Endothelial cell of umbilical vein (primary cell): Measurements from ENCODE around the gene CLEC4M. TPM values are rescaled to one million over a fixed set of nuclear protein-coding genes. Genes with fewer than 3 reads are reported as not detected.
A peak's percentile ranks its signal among the peaks of the same experiment; 100 is the strongest.

Experiments used
- BruUV-seq: library from RNA; stranded (reverse); fragments of 400-500 nt; replicated peaks from 2 replicates; lab custom pipeline; 2021; lab: Mats Ljungman, UMichigan
- CTCF ChIA-PET: fragments of 300-600, 350-600 bp; sonication (Branson Sonifier 250); formaldehyde crosslinking; loops from one replicate; lab custom pipeline; 2021; ENCODE audit warnings: antibody characterized with exemption, inconsistent platforms; lab: Charles Lee
- POLR2A ChIA-PET: fragments of 300-600, 350-600 bp; sonication (Branson Sonifier 250); formaldehyde crosslinking; loops from one replicate; lab custom pipeline; 2021; ENCODE audit warnings: antibody characterized with exemption, inconsistent platforms; lab: Charles Lee
- DNase-seq: peaks from one replicate; pipeline ENCODE4 v3.0.0-alpha.2; 2011; ENCODE audit warnings: low read depth, low spot score
- FAIRE-seq: peaks from 2 replicates; lab custom pipeline; 2011; peaks lifted over from hg19 to GRCh38; lab: Jason Lieb, UNC
- H2AFZ ChIP-seq: 2 replicates; pipeline ENCODE4 v1.6.0; 2012; ENCODE audit warnings: low read depth, low read length, control low read depth, inconsistent platforms
- H3K27ac ChIP-seq: 2 replicates; pipeline ENCODE4 v1.5.1; 2011; ENCODE audit warnings: low read depth, mild to moderate bottlenecking, control low read depth, low read length, moderate library complexity; ENCODE audit not compliant: insufficient read depth
- H3K27me3 ChIP-seq, 2 experiments: 2 replicates each; pipeline versions ENCODE4 v1.6.0 to v1.6.1; 2011; ENCODE audit warnings: low read length in 2 of 2, mixed read lengths in 1 of 2; ENCODE audit not compliant: control insufficient read depth in 2 of 2, insufficient read depth in 2 of 2
- H3K36me3 ChIP-seq, 2 experiments: 2 replicates in 1 of 2; 3 replicates in 1 of 2; pipeline ENCODE4 v1.5.1; 2011; ENCODE audit warnings: low read length in 2 of 2, mild to moderate bottlenecking in 1 of 2, moderate library complexity in 1 of 2; ENCODE audit not compliant: control insufficient read depth in 2 of 2, insufficient read depth in 2 of 2; ENCODE audit errors: extremely low read depth in 1 of 2
- H3K4me1 ChIP-seq: 3 replicates; pipeline ENCODE4 v1.5.1; 2011; ENCODE audit warnings: mild to moderate bottlenecking, low read length; ENCODE audit not compliant: control insufficient read depth, insufficient read depth; ENCODE audit errors: extremely low read depth
- H3K4me2 ChIP-seq: 2 replicates; pipeline ENCODE4 v1.6.1; 2011; ENCODE audit warnings: low read length, control low read depth, mixed read lengths; ENCODE audit not compliant: insufficient read depth
- H3K4me3 ChIP-seq, 3 experiments: fragments of 200-600 bp in 1 of 3; sonication (generic), shearing (Covaris generic) in 1 of 3; replicated peaks in 1 of 3; 2 replicates each; pipeline ENCODE4 v1.5.1; 2011 to 2016; ENCODE audit warnings: control low read depth in 3 of 3, low read length in 3 of 3, mild to moderate bottlenecking in 2 of 3, inconsistent platforms in 1 of 3, low read depth in 1 of 3, moderate library complexity in 1 of 3; ENCODE audit not compliant: insufficient read depth in 1 of 3
- H3K79me2 ChIP-seq: 2 replicates; pipeline ENCODE4 v1.6.0; 2012; ENCODE audit warnings: low read length, inconsistent platforms; ENCODE audit not compliant: control insufficient read depth, insufficient read depth
- H3K9ac ChIP-seq: replicated peaks from 2 replicates; pipeline ENCODE3; 2011; ENCODE audit warnings: low read length, control low read depth; ENCODE audit not compliant: insufficient read depth; ENCODE audit errors: extremely low read depth
- H3K9me1 ChIP-seq: replicated peaks from 3 replicates; pipeline ENCODE4 v1.6.0; 2011; ENCODE audit warnings: mild to moderate bottlenecking, low read length; ENCODE audit not compliant: control insufficient read depth, insufficient read depth; ENCODE audit errors: extremely low read depth
- H3K9me3 ChIP-seq: replicated peaks from 2 replicates; pipeline ENCODE4 v1.5.1; 2012; ENCODE audit warnings: low read length, inconsistent platforms; ENCODE audit not compliant: control insufficient read depth, insufficient read depth
- H4K20me1 ChIP-seq: replicated peaks from 2 replicates; pipeline ENCODE3; 2011; ENCODE audit warnings: mild to moderate bottlenecking, low read length; ENCODE audit not compliant: control insufficient read depth, insufficient read depth; ENCODE audit errors: extremely low read depth
- CTCF ChIP-seq, 2 donors: IDR thresholded peaks; 1 replicate in 1 of 2; 2 replicates in 1 of 2; pipeline ENCODE4 v1.5.1; 2011; ENCODE audit warnings: low read length in 2 of 2, mild to moderate bottlenecking in 2 of 2, moderate library complexity in 2 of 2, control low read depth in 1 of 2, inconsistent platforms in 1 of 2, low read depth in 1 of 2; ENCODE audit not compliant: insufficient read depth in 1 of 2; ENCODE audit errors: extremely low read depth in 1 of 2
- EZH2 ChIP-seq: IDR thresholded peaks from 2 replicates; pipeline ENCODE4 v1.6.1; 2012; ENCODE audit warnings: borderline replicate concordance, low read depth, mild to moderate bottlenecking, moderate library complexity, low read length, inconsistent platforms; ENCODE audit not compliant: severe bottlenecking
- FOS ChIP-seq: IDR thresholded peaks from 2 replicates; pipeline ENCODE4 v1.6.1; 2011; ENCODE audit warnings: mild to moderate bottlenecking, low read length, moderate library complexity, borderline replicate concordance; ENCODE audit not compliant: insufficient read depth
- GATA2 ChIP-seq: IDR thresholded peaks from 2 replicates; pipeline ENCODE4 v1.7.0; 2011; ENCODE audit warnings: low read depth, mild to moderate bottlenecking, moderate library complexity, mixed read lengths, low read length; ENCODE audit not compliant: insufficient read length, insufficient read depth
- JUN ChIP-seq: IDR thresholded peaks from 2 replicates; pipeline ENCODE4 v1.6.1; 2011; ENCODE audit warnings: borderline replicate concordance, low read depth; ENCODE audit not compliant: insufficient read length, insufficient read depth
- MAX ChIP-seq: IDR thresholded peaks from 2 replicates; pipeline ENCODE4 v1.6.1; 2011; ENCODE audit not compliant: insufficient read depth, insufficient read length
- MYC ChIP-seq: IDR thresholded peaks from one replicate; pipeline ENCODE4 v1.6.1; 2011; ENCODE audit warnings: mild to moderate bottlenecking, low read depth, low read length
- POLR2A ChIP-seq: IDR thresholded peaks from 2 replicates; pipeline ENCODE4 v1.6.1; 2012; ENCODE audit warnings: low read depth, mild to moderate bottlenecking, control low read depth, low read length
- POLR2AphosphoS5 ChIP-seq: IDR thresholded peaks from 2 replicates; pipeline ENCODE4 v1.6.1; 2012; ENCODE audit warnings: low read depth, mild to moderate bottlenecking, control low read depth, low read length, moderate library complexity; ENCODE audit not compliant: insufficient read depth
- dilution Hi-C: fragments of 300-500 bp; cut with MboI; formaldehyde crosslinking; loops from one replicate; pipeline ENCODE4 v1.15.0; 2019; ENCODE audit warnings: low sequenced_read_pairs; ENCODE audit not compliant: extremely low pct_ligation_motif_present
- intact Hi-C: fragments of 100-400 bp; cut with micrococcal nuclease; formaldehyde crosslinking; loops from one replicate; pipeline ENCODE4 v1.10.0; 2022
- polyA plus RNA-seq, 4 experiments: library from polyadenylated mRNA; depleted of rRNA in 3 of 4; stranded (reverse) in 3 of 4; unstranded in 1 of 4; fragments of >200 nt; gene quantifications; 2 replicates each; pipeline versions ENCODE4 v1.2.1 to v1.2.3, GENCODE V29; 2011 to 2012; ENCODE audit warnings: missing spikeins in 1 of 4
- total RNA-seq: library from RNA; stranded (reverse); gene quantifications from 2 replicates; pipeline ENCODE4 v1.2.3, GENCODE V29; 2021

CLEC4M gene
- total and polyA plus RNA-seq, 2 donors (not counting 3 experiments of a cell fraction or from before 2014, with no cell fraction given) = 0.46 to 1.0 TPM

- H3K4me3 ChIP-seq = no peak overlapping the region
- H4K20me1 ChIP-seq = no peaks in the 10 kb centered on the region
- no peak overlapping the region for H3K4me2 ChIP-seq
- BruUV-seq = no TSS peak
- H3K36me3 ChIP-seq = no peaks in the 10 kb centered on the region
- intact Hi-C loops (loop anchor here (1.0 kb wide), 1 partner anchor 51 kb away; no protein-coding TSS in a partner anchor), dilution Hi-C loops (no loop called here)
- H3K9me3 ChIP-seq = no peaks in the 10 kb centered on the region
- CTCF ChIA-PET = interaction anchor here (0.7 to 2.0 kb wide), 4 partner anchors 43 to 120 kb away, joined by 3 to 35 read pairs (median 3); no protein-coding TSS in a partner anchor
- peak; percentile 38 for FAIRE-seq
- no peak overlapping the region for H3K9ac ChIP-seq
- H3K4me1 ChIP-seq = no peaks in the 10 kb centered on the region
- H3K27me3 ChIP-seq = peaks cover 0 to 2% of the 10 kb centered on the region in 2 experiments
- TF ChIP-seq CTCF (IDR thresholded peaks at IDR 0.05; ENCODE audit: extremely low read depth in 1 of 2, insufficient read depth in 1 of 2, low read depth in 1 of 2, low read length in 2 of 2) (peak in 1 of 2 donors; percentile 43), EZH2 (no peak)
- H3K9me1 ChIP-seq = no peaks in the 10 kb centered on the region
- POLR2A ChIA-PET = no interaction called here
- H3K79me2 ChIP-seq = no peaks in the 10 kb centered on the region
- no peak overlapping the region for H3K27ac ChIP-seq
- no peak overlapping the region for H2AFZ ChIP-seq
- peak; percentile 58 for DNase-seq
Observed at GRCh38 chr19:7748756-7749155, 14.3 kb upstream of the CLEC4M start.

- H3K4me1 ChIP-seq = no peaks in the 10 kb centered on the region
- no peak overlapping the region for H3K27ac ChIP-seq
- no peaks in the 10 kb centered on the region for H3K9me1 ChIP-seq
- H2AFZ ChIP-seq = no peak overlapping the region
- intact Hi-C loops = no loop called here
- ChIA-PET POLR2A (no interaction called here), CTCF (interaction anchor here (1.1 to 1.3 kb wide), 3 partner anchors 48 to 183 kb away, joined by 3 to 7 read pairs (median 4); no protein-coding TSS in a partner anchor)
- DNase-seq = no peak
- no peak overlapping the region for H3K4me3 ChIP-seq
- TF ChIP-seq GATA2 = no peak
- no peak for TF ChIP-seq MAX
- TF ChIP-seq MYC = no peak
- TF ChIP-seq POLR2A = no peak
- no peak for TF ChIP-seq CTCF (IDR thresholded peaks at IDR 0.05; ENCODE audit: extremely low read depth in 1 of 2, insufficient read depth in 1 of 2, low read depth in 1 of 2, low read length in 2 of 2)
- no peak for TF ChIP-seq POLR2AphosphoS5
- TF ChIP-seq EZH2 = no peak
- TF ChIP-seq FOS = no peak
- no peak for TF ChIP-seq JUN
- H3K9ac ChIP-seq = no peak overlapping the region
- dilution Hi-C loops = no loop called here
- no peaks in the 10 kb centered on the region for H4K20me1 ChIP-seq
- H3K27me3 ChIP-seq = peaks cover 0 to 2% of the 10 kb centered on the region in 2 experiments
- BruUV-seq = no TSS peak
- FAIRE-seq = no peak
- H3K36me3 ChIP-seq = no peaks in the 10 kb centered on the region
- no peak overlapping the region for H3K4me2 ChIP-seq
- H3K9me3 ChIP-seq = no peaks in the 10 kb centered on the region
- H3K79me2 ChIP-seq = no peaks in the 10 kb centered on the region
Observed at GRCh38 chr19:7751157-7751783, 11.8 kb upstream of the CLEC4M start.
